HepG2 (cell line): ENCODE measurements around the gene NCOA5. TPM values are rescaled to one million over a fixed set of nuclear protein-coding genes. Genes with fewer than 3 reads are reported as not detected.

ENCODE experiments used
- CHD4 ChIP-seq: fragments of 200-600 bp; sonication (generic); IDR thresholded peaks from 2 replicates; pipeline ENCODE4 v1.7.0; 2017; ENCODE audit warnings: mild to moderate bottlenecking, low read length, borderline replicate concordance
- FOXJ3 ChIP-seq: sonication (generic); formaldehyde crosslinking; IDR thresholded peaks from 2 replicates; pipeline ENCODE4 v1.4.0; 2020; ENCODE audit warnings: missing genetic modification reagents, mild to moderate bottlenecking, borderline replicate concordance
- KDM3A ChIP-seq: IDR thresholded peaks from 2 replicates; pipeline ENCODE4 v1.6.1; 2018; ENCODE audit warnings: low read depth, missing compliant biosample characterization
- MLX ChIP-seq: IDR thresholded peaks from 2 replicates; pipeline ENCODE4 v1.6.1; 2016
- MTA1 ChIP-seq: sonication (generic); formaldehyde crosslinking; IDR thresholded peaks from 2 replicates; pipeline ENCODE4 v1.4.0; 2020; ENCODE audit warnings: missing genetic modification reagents, mild to moderate bottlenecking, borderline replicate concordance
- NRL ChIP-seq: sonication (generic); formaldehyde crosslinking; IDR thresholded peaks from 2 replicates; pipeline ENCODE4 v1.5.0; 2020; ENCODE audit warnings: missing genetic modification reagents, mild to moderate bottlenecking, moderate library complexity, borderline replicate concordance
- TFDP1 ChIP-seq: IDR thresholded peaks from 2 replicates; pipeline ENCODE4 v1.6.1; 2016; ENCODE audit warnings: missing compliant biosample characterization, missing genetic modification reagents, borderline replicate concordance
- ZBTB40 ChIP-seq, 2 experiments: fragments of 450-650 bp in 1 of 2; sonication (generic) in 1 of 2; formaldehyde crosslinking in 1 of 2; IDR thresholded peaks; 2 replicates each; pipeline versions ENCODE4 v1.6.1 to v1.8.0; 2016 to 2022; ENCODE audit warnings: antibody characterized with exemption in 1 of 2, mild to moderate bottlenecking in 1 of 2, missing genetic modification reagents in 1 of 2
- ZNF83 ChIP-seq: sonication (generic); formaldehyde crosslinking; IDR thresholded peaks from 2 replicates; pipeline ENCODE4 v1.4.0; 2020; ENCODE audit warnings: missing genetic modification reagents, mild to moderate bottlenecking, borderline replicate concordance
- polyA plus RNA-seq, 8 experiments: library from polyadenylated mRNA; depleted of rRNA in 3 of 8; stranded (reverse) in 7 of 8; unstranded in 1 of 8; fragments of >200 nt; fragmentation: Illumina TruSeq in 4 of 8; extraction: Trizol in 4 of 8; gene quantifications; 2 replicates each; pipeline versions ENCODE4 v1.2.1 to v1.2.3, GENCODE V29; 2011 to 2016; ENCODE audit warnings: low read depth in 4 of 8, missing spikeins in 1 of 8, mixed read lengths in 1 of 8; ENCODE audit not compliant: insufficient read depth in 1 of 8
- total RNA-seq, 5 experiments: library from RNA; depleted of rRNA; stranded (reverse); fragments of >200 nt; fragmentation: Illumina TruSeq; extraction: Trizol; gene quantifications; 2 replicates each; pipeline ENCODE4 v1.2.3, GENCODE V29; 2016; ENCODE audit warnings: low read depth in 1 of 5

NCOA5 gene
- total and polyA plus RNA-seq, 2 of the 13 experiments (the other 11 are each of a cell fraction or from before 2014, with no cell fraction given) = 16.5 to 28.4 TPM

- TF ChIP-seq CHD4 (no peak), MTA1 (CRISPR knock-in tag) (peak; percentile 36; the same call in 1 of the 2 replicates), ZNF83 (CRISPR knock-in tag) (no peak), FOXJ3 (CRISPR knock-in tag) (no peak), MLX (CRISPR knock-in tag) (no peak), NRL (CRISPR knock-in tag) (0 out of 2 replicates have a peak, but pooled peaks have one; percentile 30), ZBTB40 (IDR thresholded peaks at IDR 0.05) (no peak), ZBTB40 (CRISPR knock-in tag; IDR thresholded peaks at IDR 0.05) (no peak), KDM3A (CRISPR knock-in tag) (no peak), TFDP1 (CRISPR knock-in tag) (no peak)
Observed at GRCh38 chr20:46099491-46100287, 9.9 kb upstream of the NCOA5 start (continued).
